SW480 (cell line): Measurements from ENCODE around the gene C1QTNF8.

Experiments
- DNase-seq: peaks from one replicate; pipeline ENCODE4 v3.0.0-alpha.2; 2016; ENCODE audit warnings: low spot score

The C1QTNF8 gene

DNA sequence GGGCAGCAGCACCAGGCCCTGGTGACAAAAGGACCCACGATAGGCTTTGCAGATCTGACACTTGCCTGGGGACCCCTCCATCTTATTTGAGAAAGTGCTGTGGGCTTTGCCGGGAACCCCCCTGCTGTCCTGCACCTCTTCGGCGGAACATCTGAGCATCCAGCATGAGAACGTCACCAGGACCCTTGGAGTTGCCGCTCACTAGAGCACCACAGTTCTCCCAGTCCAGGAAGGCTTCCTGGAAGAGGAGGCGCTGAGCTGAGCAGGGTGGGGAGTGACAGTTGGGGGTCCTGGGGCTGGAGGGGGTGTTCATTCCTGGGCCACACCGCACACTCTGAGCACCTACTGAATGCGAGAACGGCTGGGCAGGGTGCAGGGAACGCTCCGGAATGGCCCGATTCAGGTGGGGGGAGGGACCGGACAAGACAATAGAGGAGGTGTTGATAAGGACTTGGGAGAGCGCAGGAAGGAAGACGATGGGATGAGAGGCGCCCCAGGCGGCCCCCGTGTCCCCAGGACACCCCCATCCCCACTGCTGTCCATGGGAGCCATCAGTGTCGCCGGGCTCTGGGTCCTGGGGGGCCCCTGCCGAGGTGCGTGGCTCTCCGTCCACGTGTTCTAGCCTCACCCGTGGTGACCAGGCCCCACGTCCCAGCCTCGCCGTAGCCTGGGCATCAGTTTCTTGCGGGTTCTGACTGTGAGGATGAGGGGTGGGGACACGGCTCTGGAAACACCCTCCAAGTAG is 32.1 kb upstream of the C1QTNF8 start:
- no peak for DNase-seq

- no peak for DNase-seq
Observed at GRCh38 chr16:1127101-1127500, 31.1 kb upstream of the C1QTNF8 start.

DNA sequence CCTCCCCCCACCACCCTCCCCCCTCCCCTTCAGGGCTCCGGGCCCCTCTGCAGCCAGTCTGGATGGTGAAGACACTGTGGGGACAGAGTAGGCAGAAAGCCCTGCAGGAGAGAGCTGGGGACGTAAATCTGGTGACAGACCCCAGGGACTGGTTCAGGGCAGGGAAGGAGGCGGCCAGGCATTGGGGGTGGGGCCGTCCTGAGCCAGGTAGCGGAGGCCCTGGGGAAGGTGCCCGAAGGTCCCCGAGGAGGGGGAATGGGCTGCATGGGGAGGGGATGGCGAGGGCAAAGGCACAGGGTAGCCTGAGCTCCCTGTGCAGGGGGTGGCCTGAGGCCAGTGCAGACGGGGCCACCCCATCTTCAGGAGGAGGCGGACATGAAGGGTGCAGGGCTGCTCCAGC is 30.5 kb upstream of the C1QTNF8 start:
- DNase-seq, result no peak

DNA sequence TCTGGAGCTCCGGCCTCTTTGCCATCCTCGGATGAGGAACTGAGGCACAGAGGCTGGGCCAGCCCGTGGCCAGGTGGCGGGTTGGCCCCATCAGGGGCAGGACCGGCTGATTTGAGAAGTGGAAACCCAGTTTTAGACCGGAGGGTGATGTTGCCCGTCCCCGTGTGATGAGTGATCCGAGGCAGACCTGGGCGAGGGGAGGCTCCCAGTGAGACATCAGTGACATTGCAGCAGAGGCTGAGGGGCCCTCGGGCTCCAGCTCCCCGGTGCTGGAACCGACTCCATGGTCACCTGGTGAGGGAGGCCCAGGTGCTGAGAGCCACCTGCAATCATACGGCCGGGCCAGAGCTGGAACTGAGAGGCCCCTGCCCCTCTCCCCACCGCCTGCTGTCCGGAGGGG is 30.0 kb upstream of the C1QTNF8 start:
- no peak for DNase-seq

DNA sequence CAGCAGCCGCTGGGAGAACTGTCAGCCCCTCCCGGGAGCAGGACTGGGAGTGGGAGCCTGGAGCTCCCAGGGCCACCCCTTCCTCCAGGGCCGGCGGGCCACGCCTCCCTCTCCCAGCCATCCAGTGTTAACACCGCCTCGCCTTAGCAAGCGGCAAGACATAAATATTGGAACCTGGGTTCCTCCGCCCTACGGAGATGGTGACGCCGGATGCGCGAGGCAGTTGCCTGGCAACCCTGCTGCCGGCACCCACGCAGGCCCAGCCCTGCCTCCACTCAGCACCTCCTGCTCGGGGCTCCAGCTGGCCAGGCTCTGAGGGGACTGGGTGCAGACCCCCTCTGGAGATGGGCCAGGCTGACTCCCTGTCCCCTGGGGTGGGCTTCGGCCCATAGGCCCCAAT is 29.4 kb upstream of the C1QTNF8 start:
- peak; percentile 51 for DNase-seq

GRCh38 chr16:1124795-1125194 is 28.8 kb upstream of the C1QTNF8 start:
- DNase-seq, result no peak

DNA sequence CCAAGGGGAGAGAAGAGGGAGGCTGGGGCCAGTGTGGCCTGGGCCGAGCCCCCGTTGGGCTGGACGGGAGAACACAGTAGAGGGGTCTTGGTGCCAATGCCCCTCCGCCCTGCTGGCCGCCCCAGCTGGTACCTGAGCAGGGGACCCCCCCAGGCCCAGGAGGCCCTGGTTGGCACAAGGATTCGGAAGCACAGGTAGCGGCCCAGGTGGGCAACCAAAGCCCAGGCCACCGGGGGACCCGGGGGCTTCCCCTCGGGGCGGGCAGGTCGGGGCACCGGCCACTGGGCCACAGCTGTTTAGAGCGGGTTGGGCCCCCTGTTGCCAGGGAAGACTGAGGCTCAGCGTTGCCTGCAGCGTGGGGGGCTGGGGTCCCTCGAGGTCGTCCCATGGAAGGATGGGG is 28.2 kb upstream of the C1QTNF8 start:
- DNase-seq, result no peak

DNA sequence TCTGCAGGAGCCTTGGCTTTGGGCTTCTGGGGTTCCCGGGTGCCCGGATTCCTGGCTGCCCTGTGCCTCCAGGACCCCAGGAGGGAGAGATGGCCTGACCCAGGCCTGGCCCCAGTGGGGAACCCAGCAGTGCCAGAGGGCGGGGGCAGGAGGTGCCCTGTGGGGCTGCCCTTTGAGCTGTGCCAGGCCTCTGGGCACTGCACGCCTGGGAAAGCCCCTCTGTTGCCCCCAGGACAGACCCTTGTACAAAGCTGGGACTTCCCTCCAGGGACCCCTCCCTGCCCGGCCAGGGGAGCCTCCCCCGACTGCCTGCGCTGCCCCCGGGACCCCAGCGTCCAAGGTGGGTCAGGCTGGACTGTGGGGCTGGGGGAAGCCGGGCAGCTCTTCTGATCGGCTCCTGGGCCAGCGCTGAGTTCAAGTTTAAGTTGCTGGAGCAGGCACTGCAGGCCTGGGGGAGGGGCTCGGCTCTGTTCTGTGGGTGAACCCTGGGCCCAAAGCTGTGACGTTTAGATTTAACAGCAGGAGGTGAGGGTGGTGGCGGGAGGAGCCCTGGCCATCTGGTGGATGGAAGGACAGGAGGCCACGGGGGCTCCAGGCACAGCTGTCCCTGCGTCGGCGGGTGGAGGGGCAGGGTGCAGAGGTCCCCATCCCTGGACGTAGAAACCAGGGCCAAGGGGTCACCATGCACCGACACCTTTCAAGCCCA is 27.6 kb upstream of the C1QTNF8 start:
- DNase-seq, result no peak

DNA sequence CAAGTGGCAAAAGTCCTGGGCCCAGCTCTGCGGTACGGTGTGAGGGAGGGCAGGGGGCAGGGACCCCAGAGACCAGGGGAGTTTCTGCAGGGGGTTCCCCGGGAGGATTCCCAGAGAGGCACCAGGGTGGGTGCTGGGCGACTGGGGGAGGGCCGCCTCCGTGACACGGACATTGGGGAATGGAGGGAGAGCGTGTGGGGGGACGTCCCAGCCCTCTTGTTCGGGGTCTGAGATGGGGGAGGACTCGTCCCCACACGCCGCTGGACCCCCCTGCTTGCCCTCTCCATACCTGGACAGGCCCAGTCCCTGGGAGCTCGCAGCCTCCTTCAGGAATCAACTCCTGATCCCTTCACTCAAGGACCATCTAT is 26.3 kb upstream of the C1QTNF8 start:
- DNase-seq, result no peak

DNA sequence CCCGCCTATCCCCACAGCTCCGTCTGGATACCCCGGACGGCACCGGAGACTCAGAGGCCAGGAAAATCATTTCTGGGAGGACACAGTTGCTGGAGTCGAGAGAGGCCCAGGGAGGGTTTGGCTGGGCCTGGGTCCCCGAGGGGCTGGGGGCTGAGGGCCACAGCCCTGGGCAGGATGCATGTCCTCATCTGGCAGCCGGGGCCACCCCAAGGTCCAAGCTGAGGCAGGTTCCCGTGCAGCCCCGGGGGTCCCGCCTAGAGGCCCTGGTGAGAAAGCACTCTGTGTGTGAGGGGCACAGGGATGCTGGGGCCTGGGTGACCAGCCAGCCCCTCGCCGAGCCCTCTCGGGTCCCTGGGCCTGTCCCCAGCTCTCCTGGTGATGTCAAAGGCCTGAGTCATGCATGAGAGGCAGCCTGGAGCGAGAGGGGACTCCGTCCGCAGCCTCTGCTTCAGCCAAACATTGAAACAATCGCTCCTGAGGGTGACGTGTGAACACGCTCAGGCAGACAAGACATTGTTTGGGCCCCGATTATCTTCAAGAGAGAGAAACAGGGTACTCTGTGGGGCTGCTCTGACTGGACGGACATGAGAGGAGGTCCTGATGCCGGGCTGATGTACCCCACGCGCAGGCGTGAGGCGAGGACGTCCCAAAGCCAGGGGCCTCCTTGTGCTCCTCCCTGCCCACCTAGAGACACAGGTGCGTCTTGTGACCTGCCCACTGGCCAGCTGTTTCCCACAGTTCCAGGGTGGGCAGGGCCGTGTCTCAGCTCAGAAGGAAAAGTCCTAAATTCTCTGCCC is 25.8 kb upstream of the C1QTNF8 start:
- DNase-seq, result no peak

DNA sequence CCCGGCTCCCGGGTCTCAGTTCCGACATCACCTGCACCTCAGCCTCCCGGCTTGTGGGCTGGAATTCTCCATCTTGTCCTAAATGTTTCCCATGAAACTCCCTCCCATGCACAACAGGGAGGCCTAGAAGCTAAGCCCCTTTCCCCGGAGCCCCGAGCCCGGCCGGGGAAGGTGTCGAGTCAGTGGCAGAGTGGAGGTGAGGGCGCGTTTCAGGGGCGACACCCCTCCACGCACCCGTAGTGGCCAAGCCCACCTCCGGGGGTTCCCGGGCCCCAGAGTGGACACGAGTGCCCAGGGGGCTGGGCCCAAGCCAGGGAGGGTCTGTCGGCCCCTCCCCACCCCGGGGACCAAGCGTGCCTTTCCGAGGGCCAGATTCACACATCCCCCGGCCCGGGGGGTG is 25.0 kb upstream of the C1QTNF8 start:
- no peak for DNase-seq

DNA sequence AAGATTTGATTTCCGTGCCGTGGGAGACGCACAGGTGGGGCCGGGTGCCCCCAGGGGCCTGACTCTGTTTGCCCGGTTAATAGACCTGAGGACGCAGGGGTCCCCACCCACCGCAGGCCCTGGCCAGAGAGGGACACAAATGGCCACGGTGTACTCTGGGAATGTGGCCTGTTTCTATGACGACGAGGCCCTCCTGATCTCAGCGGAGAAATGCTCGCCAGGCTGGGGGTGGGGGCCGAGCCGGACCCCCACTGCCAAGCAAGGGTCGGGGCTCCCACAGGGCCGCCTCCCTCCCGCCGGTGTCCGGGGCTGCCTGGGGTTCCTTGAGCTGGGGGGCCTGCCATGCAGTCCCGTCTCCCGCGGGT is 24.5 kb upstream of the C1QTNF8 start:
- DNase-seq, result no peak

DNA sequence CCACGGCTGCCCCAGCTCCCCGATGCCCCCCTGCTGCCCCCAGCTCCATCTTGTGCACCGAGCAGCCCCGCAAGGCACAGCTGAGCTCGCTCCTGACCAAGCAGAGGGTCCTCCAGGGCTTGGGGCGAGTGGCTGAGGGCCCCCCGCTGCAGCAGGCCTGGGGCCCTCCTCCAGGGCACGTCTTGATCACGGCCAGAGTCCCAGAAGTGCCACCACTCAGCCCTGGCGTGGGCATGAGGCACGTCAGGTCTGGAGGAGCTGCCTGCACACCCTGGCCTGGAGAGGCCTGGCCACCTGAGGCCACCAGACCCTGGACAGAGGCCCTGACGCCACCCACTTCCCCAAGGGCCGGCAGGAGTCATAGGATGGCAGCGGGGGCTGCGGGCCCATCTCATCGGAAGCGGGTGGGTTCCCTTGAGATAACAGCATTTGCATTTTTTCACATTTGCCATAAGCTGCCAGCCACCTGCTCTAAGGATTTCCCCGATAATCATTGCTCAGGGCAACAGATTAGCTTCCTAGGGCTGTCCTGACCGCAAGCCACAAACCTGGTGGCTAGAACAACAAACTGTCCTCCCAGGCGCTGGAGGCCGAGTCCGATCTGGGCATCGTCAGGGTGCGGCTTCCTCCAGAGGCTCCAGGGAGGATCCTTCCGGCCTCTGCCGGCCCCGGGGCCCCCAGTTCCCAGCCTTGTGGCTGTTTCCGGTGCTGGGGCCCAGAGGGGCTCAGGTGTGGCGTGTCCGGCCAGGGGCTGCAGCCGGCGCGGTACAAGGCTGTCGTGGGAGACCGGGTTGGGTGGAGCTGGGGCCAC is 23.9 kb upstream of the C1QTNF8 start:
- peak; percentile 68 for DNase-seq

DNA sequence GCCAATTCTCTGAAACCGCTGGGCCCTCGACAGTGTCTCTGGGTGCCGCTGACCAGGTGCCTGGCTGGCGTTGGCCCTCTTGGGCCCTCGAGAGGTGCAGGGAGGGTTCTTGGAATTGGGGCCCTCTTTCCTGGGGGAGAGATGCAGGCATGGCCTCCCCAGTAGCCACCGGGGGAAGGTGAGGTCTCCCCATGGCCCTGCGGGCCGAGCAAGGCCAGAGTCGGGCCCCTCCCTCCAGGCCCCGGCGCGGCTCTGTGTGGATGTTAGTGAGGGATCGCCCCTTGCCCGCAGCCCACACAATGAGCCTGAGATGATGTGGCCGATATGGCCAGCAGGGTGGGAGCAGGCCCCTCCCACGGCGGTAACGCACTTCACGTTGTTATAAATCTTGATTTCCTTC is 23.1 kb upstream of the C1QTNF8 start:
- no peak for DNase-seq

- no peak for DNase-seq
Observed at GRCh38 chr16:1117926-1118325, 21.9 kb upstream of the C1QTNF8 start.

DNA sequence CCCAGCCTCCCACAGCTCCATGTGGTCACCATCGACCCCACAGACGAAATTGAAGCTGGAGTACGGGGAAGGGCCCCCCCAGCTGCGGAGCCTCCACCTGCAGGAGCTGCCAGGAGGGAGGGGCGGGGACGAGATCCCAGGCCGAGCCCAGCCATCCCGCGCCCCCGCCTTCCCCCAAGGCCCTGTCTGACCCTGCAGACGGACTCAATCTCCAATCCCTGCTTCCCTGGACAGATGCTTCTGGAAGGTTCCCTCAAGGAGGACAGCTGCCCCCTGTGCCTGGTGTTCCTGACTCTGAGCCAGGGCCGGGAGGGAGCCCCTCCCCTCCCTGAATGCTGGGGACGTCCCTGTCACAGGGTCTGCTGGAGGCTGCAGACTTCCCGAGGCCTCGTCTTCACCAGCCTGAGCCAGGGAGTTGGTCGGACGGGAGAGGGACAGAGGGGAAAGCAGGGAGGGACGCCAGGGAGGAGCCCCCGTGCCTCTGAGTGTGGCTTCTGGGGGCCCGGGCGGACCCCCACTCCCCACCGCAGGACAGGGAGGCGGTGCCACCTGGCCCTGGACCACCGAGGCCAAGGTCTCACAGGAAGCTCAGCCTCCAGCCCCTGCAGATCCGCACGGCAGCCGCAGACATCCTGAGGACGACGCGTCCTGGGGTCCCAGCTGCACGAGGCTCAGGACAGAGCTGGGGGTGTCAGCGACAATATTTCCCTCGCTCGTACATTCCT is 21.3 kb upstream of the C1QTNF8 start:
- no peak for DNase-seq

DNA sequence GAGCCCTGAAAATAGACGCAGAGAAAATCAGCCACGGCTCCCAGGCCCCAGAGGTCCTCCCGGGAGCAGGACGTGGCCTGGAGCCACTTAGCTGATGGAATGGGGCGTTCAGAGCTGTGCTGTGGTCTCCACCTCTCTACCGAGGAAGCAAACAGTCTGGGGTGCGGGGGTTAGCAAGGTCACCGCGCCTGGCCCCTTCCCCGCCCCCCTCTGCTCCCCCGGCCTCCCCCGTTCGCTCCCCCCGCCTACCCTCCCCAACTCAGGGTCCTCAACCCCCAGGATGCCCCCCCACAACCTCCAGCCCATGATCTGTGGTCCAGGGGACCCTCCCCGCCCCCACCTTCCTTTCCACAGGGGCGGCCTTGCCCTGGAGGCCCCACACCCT is 20.6 kb upstream of the C1QTNF8 start:
- no peak for DNase-seq

GRCh38 chr16:1113889-1114526 is 18.0 kb upstream of the C1QTNF8 start:
- no peak for DNase-seq

GRCh38 chr16:1113489-1113888 is 17.4 kb upstream of the C1QTNF8 start:
- no peak for DNase-seq

GRCh38 chr16:1112506-1113184 is 16.6 kb upstream of the C1QTNF8 start:
- no peak for DNase-seq

DNA sequence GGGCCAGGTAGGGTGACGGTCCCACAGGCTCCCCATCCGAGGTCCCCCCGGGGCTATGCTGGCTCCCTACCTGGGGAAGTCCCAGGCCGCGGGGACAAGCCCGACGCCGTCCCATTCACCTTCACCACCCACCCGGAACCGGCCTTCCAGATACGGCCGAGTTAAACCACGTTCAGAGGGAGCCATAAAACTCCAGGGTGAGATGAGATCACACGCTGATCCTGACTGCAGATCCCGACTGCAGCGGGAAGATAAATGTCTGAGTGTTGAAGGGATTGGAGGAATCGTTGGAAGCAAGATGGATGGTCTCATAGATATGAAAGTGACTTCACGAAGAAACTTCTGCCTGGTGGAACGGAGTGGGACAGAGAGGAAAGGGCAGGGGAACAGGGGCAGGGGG is 13.6 kb upstream of the C1QTNF8 start:
- no peak for DNase-seq
